Peyer's patch (tissue), 4 donors: ENCODE measurements around the gene CYP4F11.

ENCODE experiments used
- CTCF ChIP-seq, 6 experiments: fragments of 450-650 bp in 4 of 6; fragments of 200-600 bp in 2 of 6; sonication (generic) in 1 of 6; IDR thresholded peaks; one replicate each; pipeline ENCODE4 v1.5.1; 2017 to 2019; ENCODE audit warnings: antibody characterized with exemption in 6 of 6, mild to moderate bottlenecking in 3 of 6, moderate library complexity in 1 of 6
- POLR2A ChIP-seq, 2 donors: fragments of 450-650 bp; IDR thresholded peaks; one replicate each; pipeline ENCODE4 v1.5.1; 2017; ENCODE audit warnings: antibody characterized with exemption in 2 of 2, mild to moderate bottlenecking in 2 of 2, moderate library complexity in 2 of 2

- TF ChIP-seq CTCF (IDR thresholded peaks at IDR 0.05) (no peak), POLR2A (IDR thresholded peaks at IDR 0.05) (no peak)
These were observed 1.8 kb upstream of the CYP4F11 start for GRCh38 chr19:15936173-15936572.
